ENCODE results near the gene BLOC1S1. TPM values are rescaled to one million over a fixed set of nuclear protein-coding genes. Genes with fewer than 3 reads are reported as not detected.

BLOC1S1 gene
- total RNA-seq, 1 experiment from 2014 or later = 85.5 TPM

DNA sequence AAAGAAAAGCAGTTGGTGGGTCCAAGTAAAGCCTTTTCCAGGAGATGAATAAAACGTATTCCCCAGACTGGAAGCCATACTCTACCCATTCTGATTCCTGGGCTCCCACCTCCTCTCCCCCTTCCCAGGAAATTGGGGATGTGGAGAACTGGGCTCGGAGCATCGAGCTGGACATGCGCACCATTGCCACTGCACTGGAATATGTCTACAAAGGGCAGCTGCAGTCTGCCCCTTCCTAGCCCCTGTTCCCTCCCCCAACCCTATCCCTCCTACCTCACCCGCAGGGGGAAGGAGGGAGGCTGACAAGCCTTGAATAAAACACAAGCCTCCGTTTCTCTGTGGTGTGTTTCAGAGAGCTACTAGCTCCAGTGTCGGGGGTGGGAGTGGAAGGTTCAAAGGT lies 3.5 kb downstream of the BLOC1S1 start:
- Histone ChIP-seq H3K9me2 (ENCODE audit: insufficient read depth) (no peaks in the 10 kb centered on the region), H3K4me2 (ENCODE audit: low read length) (peak overlapping the region; percentile 53; the same call in 1 of the 2 replicates), H2AFZ (ENCODE audit: low read depth, low read length, poor library complexity, severe bottlenecking) (no peak overlapping the region), H3K27me3 (ENCODE audit: insufficient read depth, low read length) (no peaks in the 10 kb centered on the region), H3K79me2 (ENCODE audit: insufficient read depth, low read length) (peaks cover 14% of the 10 kb centered on the region), H3K36me3 (ENCODE audit: control insufficient read depth in 1 of 2, insufficient read depth in 2 of 2, low read length in 2 of 2) (peaks cover 2 to 16% of the 10 kb centered on the region in 2 experiments; a peak in 1 of 4 replicates), H3K27ac (ENCODE audit: low read depth, low read length) (no peak overlapping the region), H3K9ac (ENCODE audit: low read length) (no peak overlapping the region; the same call in 1 of the 2 replicates), H3K9me3 (ENCODE audit: control insufficient read depth in 1 of 2, insufficient read depth in 1 of 2, low read depth in 1 of 2, low read length in 2 of 2) (no peaks in the 10 kb centered on the region), H3K4me1 (ENCODE audit: control insufficient read depth in 1 of 2, insufficient read depth in 2 of 2, low read length in 2 of 2) (peaks cover 33 to 62% of the 10 kb centered on the region in 2 experiments), H4K20me1 (ENCODE audit: insufficient read depth) (no peaks in the 10 kb centered on the region), H3K4me3 (replicated peaks in 1 of 2; ENCODE audit: low read depth in 1 of 2, low read length in 2 of 2) (no peak overlapping the region)
- RAD21 ChIA-PET (ENCODE audit: low non-redundant PET in 1 of 2, low total read pairs in 2 of 2, uncharacterized antibody in 2 of 2, unreplicated experiment in 2 of 2) = interaction anchor here in 1 of 2 experiments (1.8 kb wide), 1 partner anchor 10 kb away, joined by 4 read pairs; the partner anchor contains the start of gene CD63
- BruUV-seq (replicated peaks) = no TSS peak
- DNase-seq (ENCODE audit: low read depth, low spot score) (no peak), ATAC-seq (no peak)
- TF ChIP-seq, protein P1, sequence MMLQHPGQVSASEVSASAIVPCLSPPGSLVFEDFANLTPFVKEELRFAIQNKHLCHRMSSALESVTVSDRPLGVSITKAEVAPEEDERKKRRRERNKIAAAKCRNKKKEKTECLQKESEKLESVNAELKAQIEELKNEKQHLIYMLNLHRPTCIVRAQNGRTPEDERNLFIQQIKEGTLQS (IDR thresholded peaks at IDR 0.05) = no peak
- no peak for TF ChIP-seq ZNF274 (IDR thresholded peaks at IDR 0.05; ENCODE audit: low read depth, low read length)
- TF ChIP-seq TCF7L2 (IDR thresholded peaks at IDR 0.05; ENCODE audit: borderline replicate concordance, extremely low read depth, insufficient read depth, insufficient read length) = no peak
- TF ChIP-seq ELF1 (IDR thresholded peaks at IDR 0.05; ENCODE audit: borderline replicate concordance, low read depth) = no peak
- TF ChIP-seq, protein P2, sequence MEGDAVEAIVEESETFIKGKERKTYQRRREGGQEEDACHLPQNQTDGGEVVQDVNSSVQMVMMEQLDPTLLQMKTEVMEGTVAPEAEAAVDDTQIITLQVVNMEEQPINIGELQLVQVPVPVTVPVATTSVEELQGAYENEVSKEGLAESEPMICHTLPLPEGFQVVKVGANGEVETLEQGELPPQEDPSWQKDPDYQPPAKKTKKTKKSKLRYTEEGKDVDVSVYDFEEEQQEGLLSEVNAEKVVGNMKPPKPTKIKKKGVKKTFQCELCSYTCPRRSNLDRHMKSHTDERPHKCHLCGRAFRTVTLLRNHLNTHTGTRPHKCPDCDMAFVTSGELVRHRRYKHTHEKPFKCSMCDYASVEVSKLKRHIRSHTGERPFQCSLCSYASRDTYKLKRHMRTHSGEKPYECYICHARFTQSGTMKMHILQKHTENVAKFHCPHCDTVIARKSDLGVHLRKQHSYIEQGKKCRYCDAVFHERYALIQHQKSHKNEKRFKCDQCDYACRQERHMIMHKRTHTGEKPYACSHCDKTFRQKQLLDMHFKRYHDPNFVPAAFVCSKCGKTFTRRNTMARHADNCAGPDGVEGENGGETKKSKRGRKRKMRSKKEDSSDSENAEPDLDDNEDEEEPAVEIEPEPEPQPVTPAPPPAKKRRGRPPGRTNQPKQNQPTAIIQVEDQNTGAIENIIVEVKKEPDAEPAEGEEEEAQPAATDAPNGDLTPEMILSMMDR (IDR thresholded peaks at IDR 0.05 in 2 of 3, conservative IDR thresholded peaks at IDR 0.05 in 1 of 3; ENCODE audit: borderline replicate concordance in 1 of 3, insufficient read depth in 1 of 3, low read depth in 2 of 3, low read length in 2 of 3) = no peak
- no peak for TF ChIP-seq CBX3 (IDR thresholded peaks at IDR 0.05; ENCODE audit: low read depth)
- POLR2A ChIA-PET = no interaction called here
- intact Hi-C loops (cut with micrococcal nuclease) = no loop called here
- CTCF ChIA-PET = interaction anchor here (0.8 to 4.1 kb wide), 7 partner anchors 10 to 73 kb away, joined by 3 to 35 read pairs (median 4); partner anchors contain the start of gene CD63
